ENCODE measurements around the gene ARMCX1.
"Not testable (repeated sequence)": the region's sequence is repeated elsewhere in the genome, so short reads cannot be mapped to it uniquely, and the experiment has no call there.

The ARMCX1 gene

DNA sequence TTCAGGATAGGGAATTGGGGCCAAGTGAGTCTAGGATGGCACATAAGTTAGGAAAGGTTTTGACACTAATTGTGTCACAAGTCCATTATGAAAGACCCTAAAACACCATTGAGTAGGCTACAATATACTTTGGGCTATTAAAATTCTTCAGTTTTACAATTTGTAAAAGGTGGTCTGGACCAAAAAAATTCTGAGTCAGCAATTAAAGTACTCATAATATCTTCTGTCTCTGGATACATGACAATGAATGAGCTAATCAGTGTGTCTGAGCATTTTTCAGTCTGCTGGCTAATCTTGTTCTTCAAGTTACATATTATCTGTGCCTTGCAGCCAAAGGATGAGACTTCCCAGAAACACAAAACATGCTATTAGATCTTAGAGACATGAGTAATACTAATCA, 14.3 kb downstream of the ARMCX1 start:
- H3K9ac ChIP-seq (ENCODE audit: low read length) = no peak overlapping the region
- H4K20me1 ChIP-seq (ENCODE audit: insufficient read depth, low read length) = no peaks in the 10 kb centered on the region
- H3K79me2 ChIP-seq (ENCODE audit: low read length) = no peaks in the 10 kb centered on the region
- H3K36me3 ChIP-seq (replicated peaks; ENCODE audit: low read depth, low read length) = no peaks in the 10 kb centered on the region
- no peak overlapping the region for H2AFZ ChIP-seq (ENCODE audit: low read depth, low read length)
- H3K27me3 ChIP-seq (ENCODE audit: low read depth, low read length) = no peaks in the 10 kb centered on the region
- H3K4me1 ChIP-seq (ENCODE audit: low read length) = no peaks in the 10 kb centered on the region
- no peak overlapping the region for H3K4me2 ChIP-seq (ENCODE audit: low read length)
- no peak overlapping the region for H3K4me3 ChIP-seq (ENCODE audit: low read length)
- no peak overlapping the region for H3K27ac ChIP-seq (ENCODE audit: low read length)
- H3K9me3 ChIP-seq (ENCODE audit: insufficient read depth, low read length) = no peaks in the 10 kb centered on the region
- TF ChIP-seq EZH2phosphoT487 (IDR thresholded peaks at IDR 0.05; ENCODE audit: low read depth) (no peak), CTCF (IDR thresholded peaks at IDR 0.05; ENCODE audit: low read depth, low read length) (no peak)

DNA sequence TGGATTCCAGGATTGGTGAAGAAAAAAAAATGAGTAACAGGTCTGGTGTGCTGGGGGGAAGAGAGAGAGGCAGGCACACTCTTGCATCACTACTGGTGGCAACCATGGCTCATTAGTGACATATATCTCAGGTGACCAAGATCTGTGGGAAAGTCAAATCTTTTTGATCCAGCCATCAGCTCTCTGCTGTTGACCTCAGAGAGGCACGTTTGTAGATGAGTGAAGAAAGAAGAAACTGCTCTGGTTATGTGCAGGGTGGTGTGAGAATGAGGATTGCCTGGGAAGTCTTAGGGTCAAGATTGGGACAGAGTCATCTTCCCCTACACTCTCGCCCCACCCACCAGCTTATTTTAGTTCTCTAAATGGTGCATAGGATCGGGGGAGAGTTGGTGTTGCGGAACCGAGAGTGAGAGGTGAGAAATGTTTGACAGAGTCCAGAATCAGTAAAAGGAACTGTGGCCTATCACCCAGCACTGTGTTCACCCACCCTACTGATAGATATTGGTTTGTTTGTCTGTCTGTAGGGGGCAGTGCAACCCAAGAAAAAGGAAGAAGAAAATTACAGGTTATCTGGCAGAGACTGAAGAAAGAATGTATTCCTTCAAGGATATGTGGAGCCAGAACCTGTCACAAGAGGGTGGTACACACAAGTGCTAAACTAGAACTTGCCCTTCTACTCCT, 45.5 kb downstream of the ARMCX1 start:
- Histone ChIP-seq H3K79me2 (ENCODE audit: low read length) (no peaks in the 10 kb centered on the region), H2AFZ (ENCODE audit: low read depth, low read length) (peak overlapping the region; percentile 87; the same call in 1 of the 2 replicates), H3K27ac (ENCODE audit: low read length) (peak overlapping the region; percentile 63), H3K27me3 (ENCODE audit: low read depth, low read length) (no peaks in the 10 kb centered on the region), H3K4me1 (ENCODE audit: low read length) (peaks cover 27% of the 10 kb centered on the region), H4K20me1 (ENCODE audit: insufficient read depth, low read length) (no peaks in the 10 kb centered on the region), H3K9me3 (ENCODE audit: insufficient read depth, low read length) (no peaks in the 10 kb centered on the region), H3K4me2 (ENCODE audit: low read length) (peak overlapping the region; percentile 65), H3K9ac (ENCODE audit: low read length) (no peak overlapping the region), H3K36me3 (replicated peaks; ENCODE audit: low read depth, low read length) (no peaks in the 10 kb centered on the region), H3K4me3 (ENCODE audit: low read length) (peak overlapping the region; percentile 44)
- no peak for TF ChIP-seq EZH2phosphoT487 (IDR thresholded peaks at IDR 0.05; ENCODE audit: low read depth)
- peak; percentile 72 for TF ChIP-seq CTCF (IDR thresholded peaks at IDR 0.05; ENCODE audit: low read depth, low read length)

DNA sequence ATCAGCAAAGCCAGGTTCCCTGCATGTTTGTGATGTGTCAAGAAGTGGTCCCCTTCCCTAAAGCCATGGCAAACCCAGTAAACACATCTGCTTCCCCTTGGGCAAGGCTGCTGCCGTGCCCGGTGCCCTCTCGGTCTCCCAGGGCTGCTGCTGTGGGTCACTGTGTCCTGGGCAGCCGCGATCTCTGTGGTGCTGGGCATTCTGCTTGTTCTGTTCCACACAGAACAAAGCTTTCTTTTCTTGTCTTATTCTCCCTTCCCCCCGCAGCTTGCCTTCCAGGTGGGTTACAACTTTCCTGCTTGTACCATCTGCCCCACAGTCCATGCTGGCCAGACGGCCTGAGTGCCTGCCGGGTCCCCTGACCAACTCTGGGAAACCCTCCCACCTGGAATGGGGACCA, 49.2 kb downstream of the ARMCX1 start:
- H2AFZ ChIP-seq (ENCODE audit: low read depth, low read length); H3K27me3 ChIP-seq (ENCODE audit: low read depth, low read length); H3K4me2 ChIP-seq (ENCODE audit: low read length); H3K9ac ChIP-seq (ENCODE audit: low read length); H4K20me1 ChIP-seq (ENCODE audit: insufficient read depth, low read length); H3K27ac ChIP-seq (ENCODE audit: low read length); H3K79me2 ChIP-seq (ENCODE audit: low read length); H3K4me3 ChIP-seq (ENCODE audit: low read length); H3K36me3 ChIP-seq (replicated peaks; ENCODE audit: low read depth, low read length); H3K9me3 ChIP-seq (ENCODE audit: insufficient read depth, low read length): not testable (repeated sequence)
- H3K4me1 ChIP-seq (ENCODE audit: low read length) = peaks cover 20% of the 10 kb centered on the region

DNA sequence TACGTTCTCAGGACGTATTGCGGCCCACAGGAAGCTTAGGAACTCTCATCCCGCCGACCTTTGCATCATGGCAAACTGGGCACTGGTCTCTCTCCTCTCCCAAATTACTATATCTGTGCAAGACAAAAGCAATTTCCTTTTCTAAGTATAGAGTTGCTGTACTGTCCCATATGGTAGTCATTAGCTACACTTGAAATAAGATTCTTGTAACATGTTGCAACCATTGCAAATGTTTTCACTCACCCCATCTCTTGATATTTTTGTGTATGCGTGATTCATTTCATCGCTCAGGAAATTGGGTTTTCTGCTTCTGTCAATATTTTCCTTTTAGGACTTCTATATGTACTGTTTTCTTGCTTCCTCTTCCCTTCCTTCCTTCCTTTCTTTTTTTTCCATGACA, 51.7 kb downstream of the ARMCX1 start:
- no peak overlapping the region for H3K4me3 ChIP-seq (ENCODE audit: low read length)
- no peaks in the 10 kb centered on the region for H4K20me1 ChIP-seq (ENCODE audit: insufficient read depth, low read length)
- H3K27me3 ChIP-seq (ENCODE audit: low read depth, low read length) = no peaks in the 10 kb centered on the region
- H2AFZ ChIP-seq (ENCODE audit: low read depth, low read length) = no peak overlapping the region
- no peak overlapping the region for H3K27ac ChIP-seq (ENCODE audit: low read length)
- TF ChIP-seq EZH2phosphoT487 (IDR thresholded peaks at IDR 0.05; ENCODE audit: low read depth) (no peak), CTCF (IDR thresholded peaks at IDR 0.05; ENCODE audit: low read depth, low read length) (no peak)
- no peaks in the 10 kb centered on the region for H3K79me2 ChIP-seq (ENCODE audit: low read length)
- H3K9ac ChIP-seq (ENCODE audit: low read length) = no peak overlapping the region
- no peak overlapping the region for H3K4me2 ChIP-seq (ENCODE audit: low read length)
- H3K4me1 ChIP-seq (ENCODE audit: low read length) = no peaks in the 10 kb centered on the region
- no peaks in the 10 kb centered on the region for H3K36me3 ChIP-seq (replicated peaks; ENCODE audit: low read depth, low read length)
- no peaks in the 10 kb centered on the region for H3K9me3 ChIP-seq (ENCODE audit: insufficient read depth, low read length)

Measured in OCI-LY3 (cell line).